Stimulated activated CD4-positive, alpha-beta T cell treated with anti-CD3 and anti-CD28 coated beads, Interleukin-1b, Interleukin-23, amount 100 ng/mL, for 24 hours (primary cell): ENCODE results near the gene B3GALT2.
"Not testable (repeated sequence)": the region's sequence is repeated elsewhere in the genome, so short reads cannot be mapped to it uniquely, and the experiment has no call there.

ENCODE experiments used
- DNase-seq, 4 experiments: peaks; one replicate each; pipeline ENCODE4 v3.0.0-alpha.2; 2020; ENCODE audit warnings: low read depth in 4 of 4, low spot score in 1 of 4

The B3GALT2 gene, protein sequence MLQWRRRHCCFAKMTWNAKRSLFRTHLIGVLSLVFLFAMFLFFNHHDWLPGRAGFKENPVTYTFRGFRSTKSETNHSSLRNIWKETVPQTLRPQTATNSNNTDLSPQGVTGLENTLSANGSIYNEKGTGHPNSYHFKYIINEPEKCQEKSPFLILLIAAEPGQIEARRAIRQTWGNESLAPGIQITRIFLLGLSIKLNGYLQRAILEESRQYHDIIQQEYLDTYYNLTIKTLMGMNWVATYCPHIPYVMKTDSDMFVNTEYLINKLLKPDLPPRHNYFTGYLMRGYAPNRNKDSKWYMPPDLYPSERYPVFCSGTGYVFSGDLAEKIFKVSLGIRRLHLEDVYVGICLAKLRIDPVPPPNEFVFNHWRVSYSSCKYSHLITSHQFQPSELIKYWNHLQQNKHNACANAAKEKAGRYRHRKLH

GRCh38 chr1:193185901-193186731, at the start of gene B3GALT2:
TSS of gene B3GALT2 (minus strand) at chr1:193186613. CDS start at chr1:193181562, 5,051 bp downstream.
- no peak for DNase-seq

DNA sequence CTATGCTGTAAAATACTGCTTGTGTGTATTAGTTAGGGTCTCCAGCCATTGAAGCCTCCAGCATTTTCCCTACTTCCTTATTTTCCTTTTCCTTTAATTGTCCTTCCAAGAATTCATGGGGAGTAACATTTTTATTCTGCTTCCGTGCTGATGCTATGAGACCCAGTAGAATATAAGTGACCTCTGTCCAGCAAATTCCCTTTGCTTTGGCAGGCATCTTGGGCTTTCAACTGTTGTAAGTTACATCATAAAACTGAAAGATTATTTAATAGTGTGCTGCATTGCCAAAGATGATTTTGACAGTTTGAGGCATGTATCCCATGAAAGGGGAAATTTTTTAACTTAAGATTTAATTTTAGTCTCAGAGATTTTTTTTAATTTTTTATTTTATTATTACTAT, 48.1 kb upstream of the B3GALT2 start:
- no peak for DNase-seq

DNA sequence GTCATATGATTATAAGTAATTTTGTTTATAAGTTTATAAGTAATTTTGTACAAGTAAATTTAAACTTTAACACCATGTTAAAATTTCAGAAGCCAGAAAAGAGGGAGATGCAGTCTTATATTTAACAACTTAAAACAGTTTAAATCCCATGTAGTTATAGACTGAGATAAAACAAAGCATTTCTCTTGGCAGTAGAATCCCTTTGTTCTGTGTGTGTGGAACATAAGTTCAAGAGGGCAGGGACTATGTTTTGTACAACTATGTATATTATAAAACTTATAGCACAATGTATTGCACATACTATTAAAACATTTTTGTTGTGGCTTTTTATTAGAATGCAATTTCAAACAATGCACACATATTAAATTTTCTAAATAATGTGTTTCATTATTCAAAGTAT, 44.7 kb upstream of the B3GALT2 start:
- not testable (repeated sequence) for DNase-seq

- DNase-seq, result no peak
These were observed 42.7 kb upstream of the B3GALT2 start for GRCh38 chr1:193229136-193229535.

DNA sequence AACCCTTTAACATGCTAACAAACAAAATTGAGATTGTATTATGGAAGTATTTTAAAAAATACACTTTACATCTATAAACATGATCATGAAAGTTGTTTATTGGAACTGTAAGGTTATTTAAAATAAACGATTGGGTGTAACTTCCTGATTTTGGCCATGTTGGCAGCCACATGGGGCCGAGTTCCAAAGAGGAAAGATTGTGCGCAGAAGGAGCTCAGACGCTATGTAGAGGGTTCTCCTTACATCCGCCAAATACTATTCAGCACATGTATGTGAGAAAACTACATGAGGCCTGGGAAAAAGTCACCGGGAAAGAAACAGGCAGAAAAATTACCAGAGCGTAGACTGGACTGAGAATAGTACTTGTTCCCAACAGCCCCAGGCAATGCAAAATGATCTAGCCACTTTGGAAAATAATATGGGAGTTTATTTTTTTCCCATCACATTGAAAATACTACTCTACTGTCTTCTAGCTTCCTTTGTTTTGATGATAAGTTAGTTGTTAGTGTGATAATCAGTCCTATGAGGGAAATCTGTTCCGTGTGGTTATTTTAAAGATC, 35.7 kb upstream of the B3GALT2 start:
- no peak for DNase-seq

- DNase-seq, result no peak
These were observed 35.2 kb upstream of the B3GALT2 start for GRCh38 chr1:193221651-193222050.

DNA sequence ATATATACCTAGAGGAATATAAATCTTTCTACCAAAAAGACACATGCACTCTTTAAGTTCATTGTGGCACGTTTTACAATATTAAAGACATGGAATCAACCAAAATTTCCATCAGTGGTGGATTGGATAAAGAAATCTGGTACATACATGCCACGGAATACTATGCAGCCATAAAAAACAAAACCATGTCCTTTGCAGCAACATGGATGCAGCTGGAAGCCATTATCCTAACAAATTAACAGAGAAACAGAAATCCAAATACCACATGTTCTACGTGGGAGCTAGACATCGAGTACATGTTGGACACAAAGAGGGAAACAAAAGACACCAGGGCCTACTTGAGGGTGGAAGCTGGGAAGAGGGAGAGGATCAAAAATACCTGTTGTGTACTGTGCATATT, 33.0 kb upstream of the B3GALT2 start:
- no peak for DNase-seq

- no peak for DNase-seq
These were observed 30.5 kb upstream of the B3GALT2 start for GRCh38 chr1:193216920-193217319.

DNA sequence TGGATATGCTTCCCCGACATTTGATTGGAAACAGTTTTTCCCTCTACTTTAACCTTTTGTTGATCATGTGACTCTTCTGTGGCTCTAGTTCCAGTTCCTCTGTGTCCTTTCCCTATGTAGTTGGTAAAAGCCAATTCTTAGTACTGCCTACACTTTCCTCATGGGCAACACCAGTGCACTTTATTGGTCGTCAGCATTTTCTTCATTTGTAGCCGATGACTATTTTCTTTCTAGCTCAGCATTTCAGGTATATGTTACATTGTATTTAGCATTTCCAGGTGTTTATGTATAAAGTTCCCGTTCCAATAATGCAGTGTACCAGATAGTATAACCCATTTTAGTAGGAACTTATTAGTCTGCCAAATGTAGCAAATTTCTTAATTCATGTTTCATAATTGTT, 27.6 kb upstream of the B3GALT2 start:
- no peak for DNase-seq

GRCh38 chr1:193212637-193213036, 26.2 kb upstream of the B3GALT2 start:
- DNase-seq, result no peak

GRCh38 chr1:193211539-193211938, 25.1 kb upstream of the B3GALT2 start:
- no peak for DNase-seq

GRCh38 chr1:193210996-193211395, 24.6 kb upstream of the B3GALT2 start:
- DNase-seq, result no peak

- no peak for DNase-seq
These were observed 14.6 kb upstream of the B3GALT2 start for GRCh38 chr1:193201021-193201420.

- DNase-seq, result no peak
These were observed 13.5 kb upstream of the B3GALT2 start for GRCh38 chr1:193199940-193200339.

DNA sequence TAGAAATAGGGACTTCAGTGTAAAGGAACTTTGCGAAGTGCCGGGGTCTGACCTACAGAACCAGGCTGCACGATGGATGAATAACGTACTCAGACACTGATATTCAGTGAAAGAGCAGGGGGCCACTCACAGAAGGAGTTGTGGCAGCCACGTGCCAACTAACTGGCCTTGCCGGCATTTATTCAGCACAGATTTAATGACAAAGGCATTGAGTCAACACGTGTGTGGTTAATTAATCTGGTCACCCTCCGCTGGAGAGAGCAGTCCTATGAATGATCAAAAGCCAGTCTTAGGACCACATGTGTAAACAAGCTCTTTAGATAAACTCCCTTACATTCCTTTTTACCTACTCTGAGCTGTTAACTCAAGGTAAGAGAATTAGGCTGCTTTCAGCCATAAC, 6.2 kb upstream of the B3GALT2 start:
- no peak for DNase-seq

DNA sequence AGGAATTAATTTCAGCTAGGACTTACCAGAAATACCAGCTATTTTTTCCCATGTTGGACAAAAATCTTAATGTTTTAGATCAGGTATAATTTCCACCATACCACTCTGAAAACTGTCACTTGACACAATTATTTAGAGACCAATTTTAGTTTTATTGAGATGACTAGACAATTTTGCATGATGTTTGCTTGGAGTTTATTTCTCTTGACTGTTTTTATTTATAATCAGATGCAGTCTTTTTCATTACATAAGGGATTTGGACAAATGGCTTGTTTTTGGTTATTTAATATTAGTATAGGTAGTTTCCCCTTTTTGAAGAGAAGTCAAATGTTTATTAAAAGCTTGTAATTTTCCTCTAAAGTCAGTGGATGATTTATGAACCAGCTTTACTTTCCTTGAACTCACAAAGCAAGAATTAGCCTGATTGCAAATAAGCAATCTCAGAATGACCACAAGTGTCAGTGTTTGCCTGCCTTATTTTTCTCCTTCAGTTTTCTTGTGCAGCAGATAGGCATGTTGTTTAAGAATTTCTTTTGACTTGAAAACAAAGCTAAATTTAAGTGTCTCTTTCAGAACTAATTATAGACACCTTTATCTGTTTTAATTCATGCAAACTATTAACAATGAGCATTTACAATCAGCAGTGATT, 3.8 kb upstream of the B3GALT2 start:
- no peak for DNase-seq

GRCh38 chr1:193189442-193190095, 3.2 kb upstream of the B3GALT2 start:
- DNase-seq, result no peak

- not testable (repeated sequence) for DNase-seq
These were observed 2.5 kb upstream of the B3GALT2 start for GRCh38 chr1:193188915-193189314.

GRCh38 chr1:193187114-193187513, 701 bp upstream of the B3GALT2 start:
- DNase-seq, result no peak

- DNase-seq, result no peak
These were observed 1.2 kb downstream of the B3GALT2 start for GRCh38 chr1:193185211-193185610.

DNA sequence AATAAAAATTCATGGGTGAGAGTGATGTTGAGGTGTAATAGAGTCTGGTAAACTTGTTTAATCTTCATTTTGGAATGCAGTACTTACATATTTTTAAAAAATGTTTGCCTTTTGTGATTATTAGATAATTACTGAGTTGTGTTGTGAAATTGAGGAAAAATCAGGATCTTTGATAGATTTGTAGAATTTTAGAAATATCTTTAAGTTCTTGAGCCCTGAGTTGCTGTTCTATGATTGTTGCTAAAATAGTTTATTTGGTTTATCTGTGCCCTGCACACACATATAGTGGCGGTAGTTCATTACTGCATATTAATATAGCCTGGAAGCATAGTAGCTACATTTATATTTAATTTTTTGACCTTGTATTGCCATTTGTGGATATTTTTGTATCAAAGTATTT, 1.6 kb downstream of the B3GALT2 start:
- no peak for DNase-seq
